GM10847 (cell line): ENCODE measurements around the gene TGFBI.

Experiments used
- POLR2A ChIP-seq: IDR thresholded peaks from 2 replicates; pipeline ENCODE4 v1.6.1; 2011; ENCODE audit not compliant: insufficient read length; ENCODE audit errors: extremely low read depth

The TGFBI gene

GRCh38 chr5:136058039-136058971 lies 29.5 kb downstream of the TGFBI start:
- TF ChIP-seq POLR2A, result no peak

- TF ChIP-seq POLR2A, result no peak
These were observed 30.2 kb downstream of the TGFBI start for GRCh38 chr5:136058972-136059354.

GRCh38 chr5:136060963-136061362 lies 32.2 kb downstream of the TGFBI start:
- no peak for TF ChIP-seq POLR2A

GRCh38 chr5:136061630-136062365 lies 33.0 kb downstream of the TGFBI start:
- no peak for TF ChIP-seq POLR2A

GRCh38 chr5:136062366-136063274 lies 33.8 kb downstream of the TGFBI start:
- TF ChIP-seq POLR2A, result no peak

GRCh38 chr5:136063778-136064465 lies 35.1 kb downstream of the TGFBI start:
- TF ChIP-seq POLR2A, result no peak

- no peak for TF ChIP-seq POLR2A
These were observed 35.7 kb downstream of the TGFBI start for GRCh38 chr5:136064510-136064909.

GRCh38 chr5:136065588-136065987 lies 36.8 kb downstream of the TGFBI start:
- TF ChIP-seq POLR2A, result no peak

- no peak for TF ChIP-seq POLR2A
These were observed 38.0 kb downstream of the TGFBI start for GRCh38 chr5:136066661-136067271.

GRCh38 chr5:136067422-136067821 lies 38.6 kb downstream of the TGFBI start:
- no peak for TF ChIP-seq POLR2A

GRCh38 chr5:136070486-136071285 lies 41.9 kb downstream of the TGFBI start:
- TF ChIP-seq POLR2A, result no peak

GRCh38 chr5:136073714-136074529 lies 45.1 kb downstream of the TGFBI start:
- TF ChIP-seq POLR2A, result no peak
